Activated T-helper 1 cell treated with anti-CD3 and anti-CD28 coated beads, Interleukin-12 subunit alpha, Interleukin-12 subunit beta, Interleukin-2, Interleukin-4 antibody, amounts not matched to agents 30 ng/mL and 10 ng/mL and 1 ng/mL, durations not matched to agents 14 hours and 24 hours and 36 hours (primary cell): ENCODE measurements around the gene YOD1. TPM values are rescaled to one million over a fixed set of nuclear protein-coding genes. Genes with fewer than 3 reads are reported as not detected.

Experiments used
- DNase-seq: peaks from one replicate; pipeline ENCODE4 v3.0.0; 2021; ENCODE audit warnings: low spot score
- H3K27ac Mint-ChIP-seq: one replicate; pipeline ENCODE4 v1.8.0; 2021; ENCODE audit warnings: mild to moderate bottlenecking, mixed read lengths
- H3K27me3 Mint-ChIP-seq: one replicate; pipeline ENCODE4 v1.8.0; 2022; ENCODE audit warnings: mild to moderate bottlenecking, moderate library complexity, mixed read lengths; ENCODE audit not compliant: insufficient read depth
- H3K36me3 Mint-ChIP-seq: one replicate; pipeline ENCODE4 v1.8.0; 2021; ENCODE audit warnings: low read depth, mixed read lengths
- H3K4me1 Mint-ChIP-seq: one replicate; pipeline ENCODE4 v1.8.0; 2021; ENCODE audit warnings: low read depth, mixed read lengths
- H3K4me3 Mint-ChIP-seq: one replicate; pipeline ENCODE4 v1.8.0; 2021; ENCODE audit warnings: mild to moderate bottlenecking, moderate library complexity, mixed read lengths
- H3K9me3 Mint-ChIP-seq: one replicate; pipeline ENCODE4 v1.8.0; 2021; ENCODE audit warnings: mixed read lengths
- intact Hi-C: fragments of 100-400 bp; cut with micrococcal nuclease; formaldehyde crosslinking; loops from one replicate; pipeline ENCODE4 v1.15.1; 2024
- total RNA-seq: library from RNA; stranded (reverse); gene quantifications from 2 replicates; pipeline ENCODE4 v1.2.3, GENCODE V29; 2022

YOD1 gene
- total RNA-seq, 1 donor from 2014 or later = 8.4 TPM

DNA sequence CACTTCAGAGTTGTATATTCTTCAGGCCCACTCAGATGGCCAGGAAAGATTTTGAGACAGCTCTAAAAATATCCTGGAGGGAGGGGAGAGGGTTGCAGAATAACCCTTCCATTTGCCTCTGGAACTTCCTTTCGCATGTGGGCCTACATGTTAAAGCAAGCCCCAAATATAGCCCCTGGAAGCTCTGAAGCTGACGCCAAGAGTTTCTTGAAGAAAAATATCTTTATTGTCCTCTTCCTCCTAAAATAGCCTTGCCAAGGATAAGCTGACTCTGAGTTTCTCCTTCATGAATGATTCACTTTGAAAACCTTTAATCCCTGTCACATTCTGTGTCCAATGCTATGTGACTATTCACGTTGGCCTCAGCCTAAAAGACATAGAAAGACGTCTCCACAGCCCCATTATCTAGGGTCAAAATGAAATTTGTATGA lies 24.9 kb downstream of the YOD1 start:
- Mint-ChIP-seq H3K27me3 (peaks cover 23% of the 10 kb centered on the region), H3K36me3 (no peaks in the 10 kb centered on the region), H3K4me1 (no peaks in the 10 kb centered on the region), H3K27ac (no peak overlapping the region), H3K4me3 (no peak overlapping the region), H3K9me3 (no peaks in the 10 kb centered on the region)
- intact Hi-C loops = no loop called here
- DNase-seq = no peak

GRCh38 chr1:207025146-207025880 lies 25.7 kb downstream of the YOD1 start:
- Mint-ChIP-seq H3K4me1 (no peaks in the 10 kb centered on the region), H3K9me3 (no peaks in the 10 kb centered on the region), H3K27me3 (peaks cover 20% of the 10 kb centered on the region), H3K36me3 (no peaks in the 10 kb centered on the region), H3K27ac (no peak overlapping the region), H3K4me3 (no peak overlapping the region)
- no peak for DNase-seq
- intact Hi-C loops = no loop called here

GRCh38 chr1:207024202-207025145 lies 26.5 kb downstream of the YOD1 start:
- Mint-ChIP-seq H3K4me1 (no peaks in the 10 kb centered on the region), H3K27ac (no peak overlapping the region), H3K36me3 (no peaks in the 10 kb centered on the region), H3K4me3 (no peak overlapping the region), H3K27me3 (peaks cover 18% of the 10 kb centered on the region), H3K9me3 (no peaks in the 10 kb centered on the region)
- no peak for DNase-seq
- intact Hi-C loops = no loop called here

- Mint-ChIP-seq H3K27ac (no peak overlapping the region), H3K27me3 (peaks cover 20% of the 10 kb centered on the region), H3K36me3 (no peaks in the 10 kb centered on the region), H3K9me3 (no peaks in the 10 kb centered on the region), H3K4me1 (no peaks in the 10 kb centered on the region), H3K4me3 (no peak overlapping the region)
- intact Hi-C loops = no loop called here
- DNase-seq = no peak
These were observed 27.9 kb downstream of the YOD1 start for GRCh38 chr1:207022996-207023679.

DNA sequence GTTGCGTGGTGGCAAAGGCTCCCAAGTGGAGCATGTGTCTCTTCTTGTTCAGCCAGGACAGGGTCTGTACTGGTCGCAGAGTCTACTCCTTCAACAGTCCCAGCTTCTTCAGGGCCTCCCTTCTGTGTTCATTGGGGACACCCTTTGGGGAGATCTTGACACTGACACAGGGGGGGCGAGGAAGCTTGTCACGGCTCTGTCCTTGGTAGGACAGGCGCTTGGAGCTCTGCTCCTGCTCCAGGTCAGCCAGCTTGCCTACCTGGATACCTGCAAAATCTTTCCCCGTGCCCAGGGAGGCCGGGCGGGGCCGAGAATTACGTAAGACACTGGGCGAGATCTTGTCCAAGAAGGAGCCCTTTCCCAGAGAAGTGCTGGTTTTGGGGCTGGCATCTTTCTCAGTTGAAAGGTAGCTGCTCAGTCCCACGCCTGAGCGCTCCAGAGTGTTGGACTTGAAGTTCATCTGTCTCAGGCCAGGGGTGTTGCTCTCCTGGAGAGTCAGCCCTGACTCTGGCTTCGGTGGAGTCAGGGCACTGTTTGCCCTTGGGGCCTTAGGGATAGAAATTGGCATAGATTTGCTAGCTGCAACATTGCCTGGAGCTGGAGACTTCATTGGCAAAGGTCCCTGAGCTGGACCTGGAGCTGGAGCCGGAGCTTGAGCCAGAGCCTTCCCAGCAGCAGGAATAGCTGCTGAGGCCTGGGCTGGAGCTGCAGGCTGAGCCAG lies 29.0 kb downstream of the YOD1 start:
- DNase-seq = no peak
- H3K27ac Mint-ChIP-seq = no peak overlapping the region
- H3K9me3 Mint-ChIP-seq = no peaks in the 10 kb centered on the region
- peaks cover 14% of the 10 kb centered on the region for H3K27me3 Mint-ChIP-seq
- H3K36me3 Mint-ChIP-seq = no peaks in the 10 kb centered on the region
- H3K4me3 Mint-ChIP-seq = no peak overlapping the region
- no peaks in the 10 kb centered on the region for H3K4me1 Mint-ChIP-seq
- intact Hi-C loops = no loop called here

DNA sequence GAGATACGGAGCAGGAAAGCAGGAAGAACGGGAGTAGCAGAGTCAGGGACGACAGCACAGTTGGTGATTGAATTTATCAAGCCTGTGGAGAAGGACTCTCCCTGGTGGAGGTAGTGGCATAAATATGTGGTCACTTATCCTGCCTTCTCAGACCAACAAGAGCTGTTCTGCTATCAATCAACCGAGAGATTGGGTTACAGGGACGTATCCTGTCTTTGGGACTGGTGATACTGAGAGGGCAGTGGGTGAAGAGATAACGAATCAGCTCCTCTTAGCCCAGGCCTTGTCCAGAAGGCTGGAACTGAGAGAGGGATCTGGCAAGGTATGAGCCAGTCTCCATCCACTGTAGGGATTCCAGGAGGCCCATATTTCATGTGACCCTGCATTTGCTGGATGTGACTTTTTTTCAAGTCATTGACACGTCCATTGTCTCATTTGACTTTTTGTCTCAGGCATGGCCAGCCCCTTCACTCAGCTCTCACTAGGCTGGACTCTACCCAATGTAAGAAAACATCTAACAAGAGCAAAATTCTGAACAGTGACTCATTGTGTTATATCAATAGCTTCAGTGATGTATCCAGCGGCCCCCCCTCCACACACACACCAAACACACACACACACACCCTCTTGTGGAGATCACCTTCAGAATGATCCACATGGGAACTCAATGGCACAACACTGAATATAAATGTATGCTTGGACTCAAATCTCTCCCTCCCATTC lies 29.7 kb downstream of the YOD1 start:
- DNase-seq = no peak
- intact Hi-C loops = no loop called here
- Mint-ChIP-seq H3K4me1 (no peaks in the 10 kb centered on the region), H3K4me3 (no peak overlapping the region), H3K36me3 (no peaks in the 10 kb centered on the region), H3K27ac (no peak overlapping the region), H3K27me3 (peaks cover 9% of the 10 kb centered on the region), H3K9me3 (no peaks in the 10 kb centered on the region)

- Mint-ChIP-seq H3K9me3 (no peaks in the 10 kb centered on the region), H3K4me1 (no peaks in the 10 kb centered on the region), H3K27ac (no peak overlapping the region), H3K36me3 (no peaks in the 10 kb centered on the region), H3K27me3 (peaks cover 11% of the 10 kb centered on the region), H3K4me3 (no peak overlapping the region)
- intact Hi-C loops = no loop called here
- no peak for DNase-seq
These were observed 30.3 kb downstream of the YOD1 start for GRCh38 chr1:207020709-207021107.

- H3K4me1 Mint-ChIP-seq = no peaks in the 10 kb centered on the region
- H3K4me3 Mint-ChIP-seq = no peak overlapping the region
- no peaks in the 10 kb centered on the region for H3K36me3 Mint-ChIP-seq
- intact Hi-C loops = no loop called here
- H3K9me3 Mint-ChIP-seq = no peaks in the 10 kb centered on the region
- no peak overlapping the region for H3K27ac Mint-ChIP-seq
- DNase-seq = no peak
- peaks cover 11% of the 10 kb centered on the region for H3K27me3 Mint-ChIP-seq
These were observed 30.8 kb downstream of the YOD1 start for GRCh38 chr1:207020065-207020708.

DNA sequence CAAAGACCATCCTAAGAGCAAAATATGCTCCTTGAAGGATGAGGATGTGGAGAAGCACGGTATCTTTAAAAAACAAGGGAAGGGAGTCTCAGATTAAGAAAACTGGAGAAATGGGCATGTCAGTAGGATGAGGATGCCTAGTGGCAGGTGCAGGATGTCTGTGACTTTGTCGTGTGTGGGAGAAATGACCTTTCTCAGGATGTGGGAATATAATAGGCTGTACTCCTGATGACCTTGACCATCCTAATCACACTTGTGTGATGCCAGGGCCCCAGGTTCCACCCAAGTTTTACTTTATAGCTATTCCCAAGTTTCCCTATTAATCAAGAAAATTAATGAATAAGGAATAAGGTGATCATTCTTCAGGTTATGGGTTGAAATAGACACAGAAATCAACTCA lies 31.3 kb downstream of the YOD1 start:
- no peak for DNase-seq
- no peaks in the 10 kb centered on the region for H3K4me1 Mint-ChIP-seq
- intact Hi-C loops = no loop called here
- no peak overlapping the region for H3K4me3 Mint-ChIP-seq
- no peaks in the 10 kb centered on the region for H3K9me3 Mint-ChIP-seq
- no peaks in the 10 kb centered on the region for H3K36me3 Mint-ChIP-seq
- H3K27ac Mint-ChIP-seq = no peak overlapping the region
- peaks cover 11% of the 10 kb centered on the region for H3K27me3 Mint-ChIP-seq

- H3K27me3 Mint-ChIP-seq = peaks cover 11% of the 10 kb centered on the region
- H3K36me3 Mint-ChIP-seq = no peaks in the 10 kb centered on the region
- no peaks in the 10 kb centered on the region for H3K4me1 Mint-ChIP-seq
- intact Hi-C loops = no loop called here
- no peak for DNase-seq
- no peak overlapping the region for H3K27ac Mint-ChIP-seq
- no peak overlapping the region for H3K4me3 Mint-ChIP-seq
- no peaks in the 10 kb centered on the region for H3K9me3 Mint-ChIP-seq
These were observed 31.8 kb downstream of the YOD1 start for GRCh38 chr1:207019161-207019560.

DNA sequence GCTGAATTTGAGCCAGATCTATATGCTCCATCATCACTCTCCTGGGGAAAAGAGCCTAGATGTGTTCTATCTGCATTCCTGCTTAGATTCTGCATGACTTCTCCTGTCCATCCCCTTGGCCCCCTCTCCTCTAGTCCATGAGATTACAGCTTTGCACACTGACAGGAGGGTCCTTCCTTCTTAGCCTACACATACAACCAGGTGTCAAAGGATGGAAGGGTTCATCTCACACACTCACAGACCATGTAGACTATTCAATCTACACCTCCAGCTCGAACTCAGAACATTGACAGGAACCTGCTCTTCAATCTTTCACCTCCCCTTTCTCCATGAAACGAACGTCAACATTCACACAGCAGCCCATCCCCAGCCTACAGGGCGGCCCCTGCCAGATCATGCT lies 32.3 kb downstream of the YOD1 start:
- H3K27me3 Mint-ChIP-seq = peaks cover 15% of the 10 kb centered on the region
- intact Hi-C loops = no loop called here
- no peak overlapping the region for H3K27ac Mint-ChIP-seq
- DNase-seq = no peak
- no peaks in the 10 kb centered on the region for H3K4me1 Mint-ChIP-seq
- H3K9me3 Mint-ChIP-seq = no peaks in the 10 kb centered on the region
- no peaks in the 10 kb centered on the region for H3K36me3 Mint-ChIP-seq
- no peak overlapping the region for H3K4me3 Mint-ChIP-seq
